Aorta (tissue), 5 donors: ENCODE results near the gene MAP4K3. TPM values are rescaled to one million over a fixed set of nuclear protein-coding genes. Genes with fewer than 3 reads are reported as not detected.

Source experiments
- ATAC-seq: fragments of 200-7000 bp; cut with Tn5 transposase; one replicate; pipeline ENCODE4 v1.9.1; 2022; ENCODE audit warnings: moderate library complexity; ENCODE audit not compliant: low FRiP score
- DNase-seq, 2 donors: peaks; one replicate each; pipeline ENCODE4 v3.0.0-alpha.2; 2020
- H3K27ac ChIP-seq, 2 donors: one replicate each; pipeline ENCODE4 v1.5.1; 2013; ENCODE audit warnings: low read length in 2 of 2, mild to moderate bottlenecking in 2 of 2, moderate library complexity in 2 of 2, control low read depth in 1 of 2, inconsistent platforms in 1 of 2, low read depth in 1 of 2
- H3K27me3 ChIP-seq, 2 donors: one replicate each; pipeline ENCODE4 v1.6.1; 2013; ENCODE audit warnings: control low read depth in 1 of 2, low read length in 1 of 2, mild to moderate bottlenecking in 1 of 2, moderate library complexity in 1 of 2; ENCODE audit not compliant: insufficient read depth in 2 of 2, control insufficient read depth in 1 of 2
- H3K36me3 ChIP-seq, 2 donors: one replicate each; pipeline ENCODE4 v1.6.1; 2013; ENCODE audit warnings: control low read depth in 1 of 2, low read length in 1 of 2, mild to moderate bottlenecking in 1 of 2; ENCODE audit not compliant: insufficient read depth in 2 of 2, control insufficient read depth in 1 of 2
- H3K4me1 ChIP-seq, 2 donors: one replicate each; pipeline ENCODE4 v1.6.1; 2013; ENCODE audit warnings: low read length in 2 of 2, control low read depth in 1 of 2, mild to moderate bottlenecking in 1 of 2, moderate library complexity in 1 of 2; ENCODE audit not compliant: insufficient read depth in 2 of 2, control insufficient read depth in 1 of 2
- H3K4me3 ChIP-seq, 2 donors: one replicate each; pipeline ENCODE4 v1.5.1; 2013; ENCODE audit warnings: low read length in 2 of 2, control low read depth in 1 of 2, mild to moderate bottlenecking in 1 of 2
- H3K9me3 ChIP-seq: one replicate; pipeline ENCODE4 v1.6.1; 2013; ENCODE audit warnings: mild to moderate bottlenecking, low read length; ENCODE audit not compliant: control insufficient read depth
- WGBS, 2 donors: extraction: QIAGEN DNeasy Blood & Tissue Kit; methylation state at CpG; one replicate each; pipeline ENCODE4 v1.1.7; 2013; 5-methylcytosine and 5-hydroxymethylcytosine counted together
- intact Hi-C, 2 donors: fragments of 100-400 bp; cut with DNase I; formaldehyde crosslinking; loops; one replicate each; pipeline versions ENCODE4 v1.14.2 to v1.15.0; 2022
- polyA plus RNA-seq, 2 donors: library from polyadenylated mRNA; stranded (reverse); fragments of 200-250 nt; gene quantifications; one replicate each; pipeline ENCODE4 v1.2.3, GENCODE V29; 2013
- total RNA-seq, 2 donors: library from RNA; stranded (reverse); fragmentation: NEBNext Ultra II Directional; extraction: Animal tissue kit (Norgen Biotek cat#: 25700); gene quantifications; one replicate each; pipeline ENCODE4 v1.2.1, GENCODE V29; 2021
- donor health status: healthy with polysubstance abuse.
- donor health status: Bipolar disorder and iron deficiency.
- donor health status: DM: no; HTN: no; CAD: no.
- donor health status: DM: no; HTN: no; CAD: no.
- donor health status: DM: yes; HTN: yes; CAD: no.

MAP4K3 gene
- total and polyA plus RNA-seq, 4 donors, result 13.9 to 50.8 (median 32.9) TPM

DNA sequence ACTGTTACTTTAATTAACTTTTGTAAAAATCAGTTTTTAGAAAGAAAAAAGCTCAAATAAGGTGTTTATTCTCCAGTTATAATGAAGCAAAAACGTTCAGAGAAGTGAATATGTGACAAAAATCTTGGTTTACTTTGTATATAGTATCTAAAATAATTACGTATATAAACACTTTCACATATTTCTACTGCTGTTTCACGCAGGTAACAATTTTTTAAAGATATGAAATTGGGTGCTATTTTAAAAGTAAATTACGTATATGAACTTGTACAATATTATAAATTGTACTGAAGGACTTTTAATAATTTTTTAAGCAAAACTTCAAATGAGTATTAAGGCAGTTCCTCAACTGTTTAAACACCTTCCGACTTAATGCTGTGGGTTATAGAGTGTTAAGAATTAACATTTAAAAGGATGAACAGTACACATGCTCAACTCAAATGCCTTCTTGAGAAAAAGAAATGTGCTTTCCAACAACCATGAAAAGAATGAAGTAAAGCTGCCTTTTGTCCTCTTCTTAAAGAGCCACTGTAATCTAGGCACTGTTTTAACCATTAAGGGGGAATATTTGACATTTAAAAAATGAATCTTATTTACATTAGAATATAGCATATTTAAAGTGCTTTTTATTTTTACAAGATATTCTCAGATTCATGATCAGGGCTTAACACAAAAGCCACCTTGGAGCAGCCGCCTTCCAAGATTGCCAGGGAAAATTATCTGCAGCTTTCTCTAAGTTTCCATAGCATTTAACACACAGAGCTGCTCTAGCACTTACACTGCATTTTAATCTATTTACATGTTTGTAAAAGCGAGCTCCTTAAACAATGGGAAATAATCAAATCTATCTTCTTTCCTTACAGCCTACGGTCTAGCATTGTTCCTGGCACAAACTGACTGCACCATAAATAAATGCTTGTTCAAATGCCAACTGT is 136.8 kb downstream of the MAP4K3 start:
- intact Hi-C loops, result no loop called here
- Histone ChIP-seq H3K4me3 (no peak overlapping the region), H3K27ac (no peak overlapping the region), H3K27me3 (no peaks in the 10 kb centered on the region), H3K36me3 (no peaks in the 10 kb centered on the region), H3K4me1 (no peaks in the 10 kb centered on the region), H3K9me3 (no peaks in the 10 kb centered on the region)
- 84 to 85% methylated on average over 8 of the region's 8 CpGs for WGBS, 2 donors
- no peak for DNase-seq
- ATAC-seq, result no peak

- ATAC-seq (no peak), DNase-seq (no peak)
- no peaks in the 10 kb centered on the region for H3K27me3 ChIP-seq
- H3K4me3 ChIP-seq, result no peak overlapping the region
- H3K27ac ChIP-seq, result no peak overlapping the region
- WGBS, 2 donors, result 84 to 94% methylated on average over 6 of the region's 6 CpGs
- no peaks in the 10 kb centered on the region for H3K4me1 ChIP-seq
- H3K9me3 ChIP-seq, result no peaks in the 10 kb centered on the region
- intact Hi-C loops, result no loop called here
- peaks cover 0 to 6% of the 10 kb centered on the region in 2 donors for H3K36me3 ChIP-seq
Observed at GRCh38 chr2:39290433-39290832, 146.7 kb downstream of the MAP4K3 start.

- no peak overlapping the region for H3K4me3 ChIP-seq
- no peaks in the 10 kb centered on the region for H3K9me3 ChIP-seq
- no peak overlapping the region for H3K27ac ChIP-seq
- no peaks in the 10 kb centered on the region for H3K4me1 ChIP-seq
- ATAC-seq (no peak), DNase-seq (no peak)
- intact Hi-C loops, result no loop called here
- H3K36me3 ChIP-seq, result peaks cover 0 to 6% of the 10 kb centered on the region in 2 donors
- H3K27me3 ChIP-seq, result no peaks in the 10 kb centered on the region
Observed at GRCh38 chr2:39289609-39290008, 147.5 kb downstream of the MAP4K3 start.

GRCh38 chr2:39283561-39283960 is 153.5 kb downstream of the MAP4K3 start:
- intact Hi-C loops, result no loop called here
- H3K4me1 ChIP-seq, result no peaks in the 10 kb centered on the region
- no peak overlapping the region for H3K4me3 ChIP-seq
- H3K9me3 ChIP-seq, result no peaks in the 10 kb centered on the region
- H3K36me3 ChIP-seq, result peaks cover 0 to 4% of the 10 kb centered on the region in 2 donors
- no peak overlapping the region for H3K27ac ChIP-seq
- no peak for DNase-seq
- no peaks in the 10 kb centered on the region for H3K27me3 ChIP-seq
- 60 to 67% methylated on average over 1 of the region's 1 CpG for WGBS, 2 donors
- ATAC-seq, result no peak

DNA sequence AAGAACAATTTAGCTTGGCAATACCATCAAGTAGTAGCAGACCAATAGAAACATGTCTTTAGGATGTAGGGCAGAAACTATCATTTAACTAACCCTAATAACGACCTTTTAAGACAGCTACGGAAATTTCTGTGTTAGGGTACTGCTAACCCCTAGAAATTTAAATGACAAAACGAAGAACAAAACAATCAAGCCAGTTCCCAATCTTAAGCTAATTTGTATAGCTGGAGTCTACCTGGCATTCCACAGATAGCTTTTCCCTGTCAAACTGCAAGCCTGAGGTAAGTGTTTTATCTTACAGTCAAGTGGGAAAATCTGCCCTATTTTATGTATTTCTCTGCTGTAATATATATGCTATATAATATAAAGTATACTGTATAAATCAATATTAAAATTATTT is 155.7 kb downstream of the MAP4K3 start:
- no peaks in the 10 kb centered on the region for H3K27me3 ChIP-seq
- intact Hi-C loops, result no loop called here
- peaks cover 4 to 8% of the 10 kb centered on the region in 2 donors for H3K36me3 ChIP-seq
- no peaks in the 10 kb centered on the region for H3K4me1 ChIP-seq
- no peak for ATAC-seq
- no peaks in the 10 kb centered on the region for H3K9me3 ChIP-seq
- 90 to 91% methylated on average over 3 of the region's 3 CpGs for WGBS, 2 donors
- H3K27ac ChIP-seq, result no peak overlapping the region
- no peak for DNase-seq
- H3K4me3 ChIP-seq, result no peak overlapping the region

DNA sequence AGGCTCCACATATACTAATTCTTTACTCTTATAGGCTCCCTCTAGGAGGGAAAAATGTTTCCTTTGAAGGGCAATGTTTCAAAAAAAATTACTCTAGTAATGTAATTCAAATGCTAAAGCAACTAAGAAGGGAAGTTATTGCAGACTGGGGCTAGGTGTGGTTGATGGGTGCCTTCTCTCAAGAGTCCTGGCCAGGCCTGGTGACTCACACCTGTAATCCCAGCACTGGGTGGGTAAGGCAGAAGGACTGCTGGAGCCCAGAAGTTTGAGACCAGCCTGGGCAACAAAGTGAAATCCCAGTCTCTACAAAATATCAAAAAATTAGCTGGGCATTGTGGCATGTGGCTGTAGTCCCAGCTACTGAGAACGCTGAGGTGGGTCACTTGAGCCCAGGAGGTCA is 162.1 kb downstream of the MAP4K3 start:
- DNase-seq, result no peak
- intact Hi-C loops, result no loop called here
- Histone ChIP-seq H3K27ac (no peak overlapping the region), H3K27me3 (no peaks in the 10 kb centered on the region), H3K9me3 (no peaks in the 10 kb centered on the region), H3K36me3 (peaks cover 3 to 4% of the 10 kb centered on the region in 2 donors), H3K4me3 (no peak overlapping the region), H3K4me1 (no peaks in the 10 kb centered on the region)
- WGBS, 2 donors, result 92 to 94% methylated on average over 1 of the region's 1 CpG
- ATAC-seq, result no peak

GRCh38 chr2:39269941-39270340 is 167.1 kb downstream of the MAP4K3 start:
- Histone ChIP-seq H3K4me1 (peaks cover 0 to 5% of the 10 kb centered on the region in 2 donors), H3K4me3 (no peak overlapping the region), H3K27ac (no peak overlapping the region), H3K9me3 (no peaks in the 10 kb centered on the region), H3K27me3 (no peaks in the 10 kb centered on the region), H3K36me3 (no peaks in the 10 kb centered on the region)
- 41 to 69% methylated on average over 3 of the region's 3 CpGs for WGBS, 2 donors
- intact Hi-C loops, result no loop called here
- no peak for DNase-seq
- no peak for ATAC-seq

DNA sequence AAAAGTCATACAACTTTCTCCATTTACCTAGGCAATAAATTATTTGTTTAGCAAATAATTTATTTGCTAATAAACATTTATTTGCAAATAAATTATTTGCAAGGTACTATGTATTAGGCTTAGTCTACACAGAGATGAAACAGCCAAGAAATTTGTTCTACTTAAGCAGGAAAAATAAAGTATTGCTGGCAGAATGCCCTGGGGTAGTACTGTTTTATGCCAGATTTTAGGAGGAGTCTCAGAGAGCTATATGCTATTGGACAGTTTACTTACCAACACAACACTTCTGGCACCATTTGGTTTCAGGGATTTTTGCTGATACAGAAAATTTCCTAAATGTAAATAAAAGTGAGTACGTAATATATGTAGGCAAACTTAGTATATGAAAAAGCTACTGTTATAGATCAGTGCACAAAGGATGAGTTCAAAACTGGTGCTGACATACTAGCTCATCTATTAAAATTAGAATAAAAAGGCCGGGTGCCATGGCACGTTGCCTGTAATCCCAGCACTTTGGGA is 170.1 kb downstream of the MAP4K3 start:
- intact Hi-C loops, result no loop called here
- Histone ChIP-seq H3K27ac (no peak overlapping the region), H3K36me3 (no peaks in the 10 kb centered on the region), H3K9me3 (no peaks in the 10 kb centered on the region), H3K4me3 (no peak overlapping the region), H3K4me1 (peaks cover 0 to 5% of the 10 kb centered on the region in 2 donors), H3K27me3 (no peaks in the 10 kb centered on the region)
- DNase-seq (no peak), ATAC-seq (no peak)
- 81 to 87% methylated on average over 3 of the region's 3 CpGs for WGBS, 2 donors
